K562 treated with DMSO at 1 percent for 12 hours (cell line): Measurements from ENCODE around the gene SLC47A2. TPM values are rescaled to one million over a fixed set of nuclear protein-coding genes. Genes with fewer than 3 reads are reported as not detected.

Experiments
- total RNA-seq: library from RNA; unstranded; fragments of 300-600 nt; gene quantifications from 2 replicates; pipeline ENCODE4 v1.2.3, GENCODE V29; 2022; ENCODE audit not compliant: insufficient read depth

SLC47A2 gene
- total RNA-seq: not detected in 2 replicates

GRCh38 chr17:19716108-19717030 is at the start of gene SLC47A2:
TSS of gene SLC47A2 (minus strand) at chr17:19716584. CDS start at chr17:19716555, 29 bp downstream.

GRCh38 chr17:19747829-19748806 is 31.7 kb upstream of the SLC47A2 start, which contains the start of gene ALDH3A1:
TSS of gene ALDH3A1 (minus strand) at chr17:19748298. CDS start at chr17:19745129, 3,169 bp downstream.

GRCh38 chr17:19648475-19649273 is 67.7 kb downstream of the SLC47A2 start, which contains the start of gene ALDH3A2:
TSS of gene ALDH3A2 (plus strand) at chr17:19648751. CDS start at chr17:19648972, 221 bp downstream.

Other genes starting within 250 kb of the SLC47A2 start
- not detected in 2 replicates for gene SLC47A1, start 182.7 kb downstream of the SLC47A2 start, total RNA-seq
- 0.96 TPM in 1 of 2 replicates, not detected in the other for gene ALDH3A2, start 67.8 kb downstream of the SLC47A2 start, total RNA-seq
- not detected in 2 replicates for gene ALDH3A1, start 31.7 kb upstream of the SLC47A2 start, total RNA-seq
- not detected in 2 replicates for gene ULK2, start 151.4 kb upstream of the SLC47A2 start, total RNA-seq